Common myeloid progenitor, CD34-positive (primary cell): ENCODE measurements around the gene GABRB3.

ENCODE experiments used
- CTCF ChIA-PET: fragments of 350-600 bp; sonication (Branson Sonifier 250); formaldehyde crosslinking; loops from one replicate; lab custom pipeline; 2021; ENCODE audit warnings: antibody characterized with exemption; lab: Charles Lee
- POLR2A ChIA-PET: fragments of 350-600 bp; sonication (Branson Sonifier 250); formaldehyde crosslinking; loops from one replicate; lab custom pipeline; 2021; ENCODE audit warnings: antibody characterized with exemption; lab: Charles Lee
- DNase-seq, 3 donors: peaks; one replicate each; pipeline versions ENCODE4 v3.0.0 to v3.0.0-alpha.2; 2013
- H3K27ac ChIP-seq, 2 experiments: 1 replicate in 1 of 2; 2 replicates in 1 of 2; pipeline ENCODE4 v1.7.0; 2013; ENCODE audit warnings: inconsistent platforms in 2 of 2, low read length in 2 of 2, mild to moderate bottlenecking in 2 of 2, low read depth in 1 of 2, moderate library complexity in 1 of 2; ENCODE audit not compliant: severe bottlenecking in 2 of 2, insufficient read depth in 1 of 2, poor library complexity in 1 of 2
- H3K27me3 ChIP-seq, 5 experiments: replicated peaks in 2 of 5; 1 replicate in 3 of 5; 2 replicates in 2 of 5; pipeline versions ENCODE4 v1.6.1 to v1.7.0; 2013; ENCODE audit warnings: low read length in 4 of 5, mild to moderate bottlenecking in 2 of 5, moderate library complexity in 2 of 5, inconsistent platforms in 1 of 5; ENCODE audit not compliant: insufficient read depth in 5 of 5, control insufficient read depth in 4 of 5
- H3K36me3 ChIP-seq, 4 experiments: 1 replicate in 2 of 4; 2 replicates in 2 of 4; pipeline versions ENCODE4 v1.6.1 to v1.7.0; 2013; ENCODE audit warnings: low read length in 3 of 4, control low read depth in 1 of 4, mild to moderate bottlenecking in 1 of 4; ENCODE audit not compliant: control insufficient read depth in 4 of 4, insufficient read depth in 4 of 4
- H3K4me1 ChIP-seq, 4 experiments: 1 replicate in 3 of 4; 2 replicates in 1 of 4; pipeline versions ENCODE4 v1.6.1 to v1.7.1; 2013; ENCODE audit warnings: low read length in 3 of 4, mild to moderate bottlenecking in 3 of 4, control low read depth in 1 of 4, inconsistent platforms in 1 of 4, moderate library complexity in 1 of 4; ENCODE audit not compliant: control insufficient read depth in 4 of 4, insufficient read depth in 4 of 4; ENCODE audit errors: control extremely low read depth in 1 of 4
- H3K4me3 ChIP-seq, 7 experiments: 1 replicate in 4 of 7; 2 replicates in 3 of 7; pipeline versions ENCODE4 v1.5.1 to v1.7.0; 2013; ENCODE audit warnings: mild to moderate bottlenecking in 7 of 7, low read length in 6 of 7, moderate library complexity in 6 of 7, inconsistent platforms in 2 of 7, low read depth in 2 of 7, control low read depth in 1 of 7; ENCODE audit not compliant: insufficient read depth in 4 of 7, control insufficient read depth in 1 of 7; ENCODE audit errors: extremely low read depth in 1 of 7
- H3K9me3 ChIP-seq, 5 experiments: 1 replicate in 4 of 5; 2 replicates in 1 of 5; pipeline versions ENCODE4 v1.6.1 to v1.7.1; 2013; ENCODE audit warnings: low read length in 4 of 5, mild to moderate bottlenecking in 2 of 5, inconsistent platforms in 1 of 5, low read depth in 1 of 5, moderate library complexity in 1 of 5; ENCODE audit not compliant: control insufficient read depth in 4 of 5, insufficient read depth in 2 of 5; ENCODE audit errors: control extremely low read depth in 1 of 5
- WGBS: methylation state at CpG from one replicate; pipeline ENCODE4 v1.1.5; 2013; ENCODE audit not compliant: insufficient coverage; 5-methylcytosine and 5-hydroxymethylcytosine counted together

GABRB3 gene

DNA sequence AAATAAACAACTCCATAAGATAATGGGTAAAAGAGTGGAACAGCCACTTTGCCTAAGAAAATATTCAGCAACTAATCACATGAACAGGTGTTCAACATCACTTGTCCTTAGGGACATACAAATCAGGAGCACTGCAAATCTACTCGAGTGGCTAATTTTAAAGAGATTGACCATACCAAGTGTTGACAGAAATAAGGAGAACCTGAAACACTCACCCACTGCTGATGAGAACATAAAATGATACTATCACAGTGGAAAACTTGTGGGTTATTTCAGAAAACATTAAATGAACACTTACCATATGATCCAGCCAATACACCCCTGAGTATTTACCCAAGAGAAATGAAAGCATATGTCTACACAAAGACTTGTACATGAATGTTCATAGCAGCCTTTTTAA is 70.5 kb downstream of the GABRB3 start:
- Histone ChIP-seq H3K27ac (no peak overlapping the region), H3K36me3 (no peaks in the 10 kb centered on the region), H3K4me1 (no peaks in the 10 kb centered on the region), H3K4me3 (no peak overlapping the region), H3K27me3 (no peaks in the 10 kb centered on the region), H3K9me3 (no peaks in the 10 kb centered on the region)
- ChIA-PET CTCF (no interaction called here), POLR2A (no interaction called here)
- WGBS = 80% methylated on average over 1 of the region's 1 CpG
- DNase-seq = no peak

DNA sequence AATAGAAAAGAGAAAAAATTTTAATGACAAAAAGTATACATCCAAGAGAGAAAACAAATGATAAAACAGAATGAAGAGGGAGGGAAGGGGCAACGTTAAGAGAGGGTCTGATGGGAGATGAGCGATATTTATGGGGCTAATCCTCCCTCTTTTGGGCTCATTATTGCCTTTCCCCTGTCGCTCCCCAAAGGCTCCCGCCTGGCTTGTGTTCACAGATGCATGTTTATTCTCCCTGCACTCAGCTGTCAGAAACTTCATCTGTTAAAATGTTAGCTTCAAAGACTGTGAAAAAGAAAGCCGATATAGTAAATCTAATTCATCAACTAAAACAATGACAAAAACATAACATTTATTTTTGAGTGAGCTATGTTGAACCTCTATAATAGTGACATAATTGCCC is 74.3 kb downstream of the GABRB3 start:
- no peak overlapping the region for H3K27ac ChIP-seq
- H3K27me3 ChIP-seq = no peaks in the 10 kb centered on the region
- no peaks in the 10 kb centered on the region for H3K36me3 ChIP-seq
- 52% methylated on average over 3 of the region's 5 CpGs for WGBS
- POLR2A ChIA-PET = no interaction called here
- CTCF ChIA-PET = no interaction called here
- no peak overlapping the region for H3K4me3 ChIP-seq
- H3K4me1 ChIP-seq = no peaks in the 10 kb centered on the region
- peaks cover 0 to 9% (median 0%) of the 10 kb centered on the region in 5 experiments for H3K9me3 ChIP-seq
- no peak for DNase-seq

DNA sequence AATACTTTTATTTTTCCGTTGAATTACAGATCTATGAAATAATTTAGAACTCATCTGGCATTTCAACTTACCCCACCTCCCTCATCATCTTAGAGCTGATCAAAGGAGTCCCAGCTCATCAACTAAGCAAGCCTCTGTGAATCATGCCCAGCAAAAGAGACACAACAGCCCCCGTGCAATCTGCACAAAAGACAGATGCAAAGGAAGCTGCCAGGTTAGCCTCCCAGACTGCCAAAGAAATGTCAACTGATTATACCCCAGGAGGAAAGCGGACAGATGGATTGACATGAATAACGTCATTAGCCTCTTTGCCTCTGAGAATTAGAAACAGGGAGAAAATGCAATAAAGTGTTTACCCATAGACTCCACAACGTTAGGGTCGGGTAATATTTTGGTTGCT is 75.0 kb downstream of the GABRB3 start:
- Histone ChIP-seq H3K4me3 (no peak overlapping the region), H3K9me3 (peaks cover 0 to 14% (median 0%) of the 10 kb centered on the region in 5 experiments), H3K27me3 (no peaks in the 10 kb centered on the region), H3K36me3 (no peaks in the 10 kb centered on the region), H3K4me1 (no peaks in the 10 kb centered on the region), H3K27ac (no peak overlapping the region)
- no peak for DNase-seq
- WGBS = 79% methylated on average over 3 of the region's 6 CpGs
- ChIA-PET POLR2A (no interaction called here), CTCF (no interaction called here)

DNA sequence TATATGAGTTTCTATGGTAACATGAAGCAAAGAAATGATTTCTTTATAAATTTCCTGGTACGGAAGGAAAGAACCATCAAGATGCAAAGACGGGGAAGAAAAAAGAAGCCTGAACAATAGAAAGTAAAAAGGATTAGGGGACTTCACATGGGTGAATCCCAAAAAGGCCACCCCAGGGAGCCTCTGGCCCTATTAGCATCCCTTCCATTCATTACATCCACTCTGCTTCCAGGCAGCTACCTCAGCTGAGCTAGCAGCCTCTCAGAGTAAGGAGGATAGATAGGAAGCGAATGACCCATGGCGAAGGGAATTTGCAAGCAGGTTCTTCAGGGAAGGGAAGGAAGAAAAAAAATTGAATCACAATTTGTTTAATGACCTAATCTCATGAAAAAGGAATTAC is 81.6 kb downstream of the GABRB3 start:
- no peak overlapping the region for H3K4me3 ChIP-seq
- WGBS = 45% methylated on average over 2 of the region's 4 CpGs
- H3K9me3 ChIP-seq = peaks cover 0 to 16% (median 0%) of the 10 kb centered on the region in 5 experiments
- no peaks in the 10 kb centered on the region for H3K36me3 ChIP-seq
- H3K27me3 ChIP-seq = no peaks in the 10 kb centered on the region
- H3K27ac ChIP-seq = no peak overlapping the region
- CTCF ChIA-PET = no interaction called here
- DNase-seq = no peak
- POLR2A ChIA-PET = no interaction called here
- no peaks in the 10 kb centered on the region for H3K4me1 ChIP-seq

DNA sequence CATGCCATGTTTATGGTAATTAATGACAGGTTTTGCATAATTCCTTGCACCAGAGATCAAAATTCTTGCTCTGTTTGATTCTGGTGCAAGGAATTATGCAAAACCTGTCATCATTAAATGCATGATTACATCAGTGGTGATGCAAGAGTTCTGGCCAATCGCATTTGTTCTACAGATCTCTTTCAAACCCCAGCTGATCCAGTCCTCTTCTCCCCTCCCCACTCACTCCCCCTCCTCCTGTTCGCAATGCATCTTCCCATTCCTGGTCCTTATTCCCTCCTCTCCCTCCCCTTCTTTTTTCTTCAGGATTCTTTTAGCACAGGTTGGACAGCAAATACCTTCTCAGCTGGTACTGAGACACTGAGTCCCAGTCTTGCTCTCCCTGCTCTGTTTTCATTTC is 82.1 kb downstream of the GABRB3 start:
- no peak for DNase-seq
- WGBS = 58% methylated on average over 2 of the region's 2 CpGs
- Histone ChIP-seq H3K4me1 (no peaks in the 10 kb centered on the region), H3K4me3 (no peak overlapping the region), H3K27ac (no peak overlapping the region), H3K36me3 (no peaks in the 10 kb centered on the region), H3K9me3 (peaks cover 0 to 16% (median 0%) of the 10 kb centered on the region in 5 experiments), H3K27me3 (no peaks in the 10 kb centered on the region)
- ChIA-PET CTCF (no interaction called here), POLR2A (no interaction called here)

DNA sequence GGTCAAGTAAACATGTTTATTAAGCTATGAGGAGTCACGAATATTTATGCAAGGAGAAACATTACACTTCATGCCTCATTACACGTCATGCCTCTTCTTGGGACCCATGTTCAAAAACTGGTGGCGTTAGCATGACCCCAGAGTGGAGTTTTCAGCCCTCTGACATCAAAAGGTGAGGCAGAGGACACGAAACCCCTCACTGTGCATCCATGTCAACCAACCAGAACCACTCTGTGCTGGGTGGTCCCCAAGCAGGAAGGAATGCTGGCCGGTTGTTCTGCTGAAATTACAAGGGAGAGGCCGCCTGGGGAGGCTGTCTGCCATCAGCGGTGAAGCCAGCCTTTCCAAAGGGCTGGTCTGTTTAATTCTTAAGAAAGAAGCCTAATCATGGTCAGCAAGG is 83.4 kb downstream of the GABRB3 start:
- Histone ChIP-seq H3K36me3 (no peaks in the 10 kb centered on the region), H3K4me3 (no peak overlapping the region), H3K4me1 (no peaks in the 10 kb centered on the region), H3K27me3 (no peaks in the 10 kb centered on the region), H3K27ac (no peak overlapping the region), H3K9me3 (peaks cover 0 to 14% (median 0%) of the 10 kb centered on the region in 5 experiments)
- no peak for DNase-seq
- POLR2A ChIA-PET = no interaction called here
- 71% methylated on average over 5 of the region's 7 CpGs for WGBS
- CTCF ChIA-PET = no interaction called here

DNA sequence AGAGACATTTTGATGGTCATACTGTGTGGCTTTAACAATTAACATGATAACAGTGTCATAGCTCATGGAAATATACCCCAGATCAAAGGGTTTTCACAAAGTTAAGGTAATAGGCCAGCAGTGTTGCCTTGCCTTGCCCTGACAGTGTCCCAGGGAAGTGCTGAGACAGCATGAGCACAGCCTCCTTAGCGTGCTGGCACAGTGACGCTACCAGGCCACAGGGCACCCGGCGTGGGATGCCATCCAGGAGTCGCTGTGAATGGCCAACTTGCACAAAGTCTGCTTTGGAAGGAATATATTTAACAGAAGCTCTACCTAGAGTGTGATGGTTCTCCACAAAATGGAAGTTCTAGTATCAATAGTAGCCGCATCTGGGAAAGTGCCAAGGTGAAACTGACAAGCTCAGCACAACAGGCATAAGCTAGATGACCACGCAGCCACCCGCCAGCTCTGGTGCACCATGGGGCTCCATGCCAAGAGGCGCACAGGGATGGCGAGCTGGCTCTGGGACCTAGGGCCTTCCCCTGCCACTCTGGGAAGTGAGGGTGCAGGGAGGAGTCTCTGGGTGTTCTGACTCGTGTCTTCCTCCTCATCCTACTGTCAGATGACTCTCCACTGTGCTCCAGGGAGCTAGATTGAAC is 86.2 kb downstream of the GABRB3 start:
- Histone ChIP-seq H3K4me1 (no peaks in the 10 kb centered on the region), H3K36me3 (no peaks in the 10 kb centered on the region), H3K9me3 (peaks cover 0 to 3% (median 0%) of the 10 kb centered on the region in 5 experiments), H3K4me3 (no peak overlapping the region), H3K27me3 (no peaks in the 10 kb centered on the region), H3K27ac (no peak overlapping the region)
- no peak for DNase-seq
- ChIA-PET CTCF (no interaction called here), POLR2A (no interaction called here)
- WGBS = 90% methylated on average over 11 of the region's 11 CpGs
